ENCODE measurements around the gene KIAA0040. TPM values are rescaled to one million over a fixed set of nuclear protein-coding genes. Genes with fewer than 3 reads are reported as not detected.

Gene KIAA0040
- total RNA-seq, 3 donors from 2014 or later (not counting 1 experiment from before 2014, with no cell fraction given) = 18.0 to 21.2 (median 19.4) TPM

- intact Hi-C loops (cut with micrococcal nuclease) = loop anchor here (5.0 kb wide), 1 partner anchor 872 kb away; no protein-coding TSS in a partner anchor
- 89% methylated on average over 2 of the region's 2 CpGs for WGBS (ENCODE audit: insufficient coverage)
Observed at GRCh38 chr1:175129644-175129996, 63.0 kb downstream of the KIAA0040 start.

GRCh38 chr1:175129182-175129581 is 63.4 kb downstream of the KIAA0040 start:
- H3K27ac Mint-ChIP-seq = no peak overlapping the region
- Histone ChIP-seq H3K36me3 (ENCODE audit: control insufficient read depth, insufficient read depth, low read length) (no peaks in the 10 kb centered on the region), H3K9me3 (ENCODE audit: control insufficient read depth, insufficient read depth, low read length) (no peaks in the 10 kb centered on the region), H3K4me3 (ENCODE audit: low read length) (no peak overlapping the region), H3K27ac (ENCODE audit: low read length) (no peak overlapping the region), H3K27me3 (ENCODE audit: control insufficient read depth, insufficient read depth, low read length) (no peaks in the 10 kb centered on the region), H3K4me1 (ENCODE audit: control insufficient read depth, insufficient read depth, low read length) (peaks cover 3% of the 10 kb centered on the region)
- TF ChIP-seq CTCF (IDR thresholded peaks at IDR 0.05) = no peak
- H3K4me3 Mint-ChIP-seq = no peak overlapping the region
- no peak for ATAC-seq
- DNase-seq = no peak
- no CpG with 5 or more reads among the region's 1 CpG for WGBS (ENCODE audit: insufficient coverage)
- no peaks in the 10 kb centered on the region for H3K36me3 Mint-ChIP-seq
- H3K9me3 Mint-ChIP-seq = no peaks in the 10 kb centered on the region
- intact Hi-C loops (cut with micrococcal nuclease) = loop anchor here (5.0 kb wide), 1 partner anchor 872 kb away; no protein-coding TSS in a partner anchor
- H3K27me3 Mint-ChIP-seq (ENCODE audit: low read depth in 2 of 2) = peaks cover 0 to 10% of the 10 kb centered on the region in 2 donors
- peaks cover 0 to 5% of the 10 kb centered on the region in 2 donors for H3K4me1 Mint-ChIP-seq

More at GRCh38 chr1:175129644-175129996, 63.0 kb downstream of the KIAA0040 start:
- H3K4me1 Mint-ChIP-seq = peaks cover 0 to 5% of the 10 kb centered on the region in 2 donors
- no peak for TF ChIP-seq CTCF (IDR thresholded peaks at IDR 0.05)
- no peak overlapping the region for H3K4me3 Mint-ChIP-seq
- no peaks in the 10 kb centered on the region for H3K9me3 Mint-ChIP-seq
- Histone ChIP-seq H3K4me3 (ENCODE audit: low read length) (no peak overlapping the region), H3K36me3 (ENCODE audit: control insufficient read depth, insufficient read depth, low read length) (no peaks in the 10 kb centered on the region), H3K27ac (ENCODE audit: low read length) (no peak overlapping the region), H3K4me1 (ENCODE audit: control insufficient read depth, insufficient read depth, low read length) (peaks cover 3% of the 10 kb centered on the region), H3K9me3 (ENCODE audit: control insufficient read depth, insufficient read depth, low read length) (no peaks in the 10 kb centered on the region), H3K27me3 (ENCODE audit: control insufficient read depth, insufficient read depth, low read length) (no peaks in the 10 kb centered on the region)
- no peaks in the 10 kb centered on the region for H3K36me3 Mint-ChIP-seq
- DNase-seq (no peak), ATAC-seq (no peak)
- H3K27me3 Mint-ChIP-seq (ENCODE audit: low read depth in 2 of 2) = peaks cover 0 to 11% of the 10 kb centered on the region in 2 donors
- H3K27ac Mint-ChIP-seq = no peak overlapping the region

GRCh38 chr1:175128523-175128922 is 64.1 kb downstream of the KIAA0040 start:
- ATAC-seq = no peak
- Mint-ChIP-seq H3K9me3 (no peaks in the 10 kb centered on the region), H3K4me3 (no peak overlapping the region), H3K27me3 (ENCODE audit: low read depth in 2 of 2) (peaks cover 0 to 10% of the 10 kb centered on the region in 2 donors), H3K27ac (no peak overlapping the region), H3K36me3 (no peaks in the 10 kb centered on the region), H3K4me1 (peaks cover 0 to 5% of the 10 kb centered on the region in 2 donors)
- WGBS (ENCODE audit: insufficient coverage) = 81% methylated on average over 8 of the region's 9 CpGs
- Histone ChIP-seq H3K27me3 (ENCODE audit: control insufficient read depth, insufficient read depth, low read length) (no peaks in the 10 kb centered on the region), H3K36me3 (ENCODE audit: control insufficient read depth, insufficient read depth, low read length) (no peaks in the 10 kb centered on the region), H3K27ac (ENCODE audit: low read length) (no peak overlapping the region), H3K9me3 (ENCODE audit: control insufficient read depth, insufficient read depth, low read length) (no peaks in the 10 kb centered on the region), H3K4me3 (ENCODE audit: low read length) (no peak overlapping the region), H3K4me1 (ENCODE audit: control insufficient read depth, insufficient read depth, low read length) (peaks cover 3% of the 10 kb centered on the region)
- no peak for DNase-seq
- no peak for TF ChIP-seq CTCF (IDR thresholded peaks at IDR 0.05)
- intact Hi-C loops (cut with micrococcal nuclease) = loop anchor here (5.0 kb wide), 1 partner anchor 871 kb away; no protein-coding TSS in a partner anchor

GRCh38 chr1:175127565-175127964 is 65.0 kb downstream of the KIAA0040 start:
- H3K27me3 Mint-ChIP-seq (ENCODE audit: low read depth in 2 of 2) = peaks cover 0 to 6% of the 10 kb centered on the region in 2 donors
- H3K4me3 ChIP-seq (ENCODE audit: low read length) = no peak overlapping the region
- no peaks in the 10 kb centered on the region for H3K9me3 ChIP-seq (ENCODE audit: control insufficient read depth, insufficient read depth, low read length)
- intact Hi-C loops (cut with micrococcal nuclease) = loop anchor here (5.0 kb wide), 1 partner anchor 870 kb away; no protein-coding TSS in a partner anchor
- no peak overlapping the region for H3K27ac ChIP-seq (ENCODE audit: low read length)
- no peak overlapping the region for H3K4me3 Mint-ChIP-seq
- WGBS (ENCODE audit: insufficient coverage) = 74% methylated on average over 6 of the region's 6 CpGs
- TF ChIP-seq CTCF (IDR thresholded peaks at IDR 0.05) = no peak
- H3K27ac Mint-ChIP-seq = no peak overlapping the region
- no peak for ATAC-seq
- H3K4me1 ChIP-seq (ENCODE audit: control insufficient read depth, insufficient read depth, low read length) = peaks cover 3% of the 10 kb centered on the region
- no peak for DNase-seq
- peaks cover 0 to 5% of the 10 kb centered on the region in 2 donors for H3K4me1 Mint-ChIP-seq
- no peaks in the 10 kb centered on the region for H3K36me3 ChIP-seq (ENCODE audit: control insufficient read depth, insufficient read depth, low read length)
- no peaks in the 10 kb centered on the region for H3K9me3 Mint-ChIP-seq
- no peaks in the 10 kb centered on the region for H3K36me3 Mint-ChIP-seq
- no peaks in the 10 kb centered on the region for H3K27me3 ChIP-seq (ENCODE audit: control insufficient read depth, insufficient read depth, low read length)

Measured in natural killer cell (primary cell).